Fibroblast of the aortic adventitia (primary cell): Measurements from ENCODE around the gene RSBN1. TPM values are rescaled to one million over a fixed set of nuclear protein-coding genes. Genes with fewer than 3 reads are reported as not detected.

Experiments
- DNase-seq: peaks from one replicate; pipeline ENCODE4 v3.0.0-alpha.2; 2010; ENCODE audit warnings: low read depth
- H3K4me3 ChIP-seq: 2 replicates; pipeline ENCODE4 v1.5.1; 2011; ENCODE audit warnings: low read depth, mild to moderate bottlenecking, control low read depth, low read length, moderate library complexity
- total RNA-seq: library from RNA; depleted of rRNA; stranded (reverse); fragments of >200 nt; gene quantifications from 2 replicates; pipeline ENCODE4 v1.2.3, GENCODE V29; 2012; ENCODE audit warnings: low replicate concordance
- TF ChIP-seq, protein P1 (sequence below): IDR thresholded peaks from 2 replicates; pipeline ENCODE4 v1.5.1; 2011; ENCODE audit warnings: mild to moderate bottlenecking, low read length, control low read depth, inconsistent platforms; ENCODE audit not compliant: insufficient read depth

RSBN1 gene
- 9.2 and 23.7 TPM in 2 replicates for total RNA-seq

- peak within 1 kb of the TSS; percentile 93 for H3K4me3 ChIP-seq
- TF ChIP-seq, protein P1, sequence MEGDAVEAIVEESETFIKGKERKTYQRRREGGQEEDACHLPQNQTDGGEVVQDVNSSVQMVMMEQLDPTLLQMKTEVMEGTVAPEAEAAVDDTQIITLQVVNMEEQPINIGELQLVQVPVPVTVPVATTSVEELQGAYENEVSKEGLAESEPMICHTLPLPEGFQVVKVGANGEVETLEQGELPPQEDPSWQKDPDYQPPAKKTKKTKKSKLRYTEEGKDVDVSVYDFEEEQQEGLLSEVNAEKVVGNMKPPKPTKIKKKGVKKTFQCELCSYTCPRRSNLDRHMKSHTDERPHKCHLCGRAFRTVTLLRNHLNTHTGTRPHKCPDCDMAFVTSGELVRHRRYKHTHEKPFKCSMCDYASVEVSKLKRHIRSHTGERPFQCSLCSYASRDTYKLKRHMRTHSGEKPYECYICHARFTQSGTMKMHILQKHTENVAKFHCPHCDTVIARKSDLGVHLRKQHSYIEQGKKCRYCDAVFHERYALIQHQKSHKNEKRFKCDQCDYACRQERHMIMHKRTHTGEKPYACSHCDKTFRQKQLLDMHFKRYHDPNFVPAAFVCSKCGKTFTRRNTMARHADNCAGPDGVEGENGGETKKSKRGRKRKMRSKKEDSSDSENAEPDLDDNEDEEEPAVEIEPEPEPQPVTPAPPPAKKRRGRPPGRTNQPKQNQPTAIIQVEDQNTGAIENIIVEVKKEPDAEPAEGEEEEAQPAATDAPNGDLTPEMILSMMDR = peak; percentile 24
- peak; percentile 99 for DNase-seq
These were observed at the start of gene RSBN1 for GRCh38 chr1:113811888-113812660. RSBN1 (minus strand) TSS chr1:113812476; CDS start chr1:113812412, 64 bp downstream.

GRCh38 chr1:113861641-113862040 lies 49.4 kb upstream of the RSBN1 start:
- DNase-seq = no peak
- TF ChIP-seq, protein P1 = no peak
- H3K4me3 ChIP-seq = no peak overlapping the region

DNA sequence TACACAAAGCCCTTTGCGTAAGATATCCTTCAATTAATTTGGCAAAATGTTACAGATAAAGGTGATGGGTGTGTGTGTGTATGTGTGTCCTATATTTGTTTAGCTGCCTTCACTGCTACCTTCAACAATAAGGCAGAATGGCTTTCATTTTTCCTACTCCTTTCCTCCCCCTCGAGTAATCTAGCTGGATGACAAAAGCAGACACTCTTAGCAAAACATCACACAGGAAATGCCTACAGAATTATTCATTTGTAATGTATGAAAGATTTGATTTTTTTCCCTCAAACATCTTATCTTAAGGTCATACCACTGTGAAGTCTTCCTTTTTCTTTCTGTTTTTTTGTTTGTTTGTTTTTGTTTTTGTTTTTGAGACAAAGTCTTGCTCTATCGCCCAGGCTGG lies 48.6 kb upstream of the RSBN1 start:
- H3K4me3 ChIP-seq = no peak overlapping the region
- TF ChIP-seq, protein P1 = no peak
- peak; percentile 79 for DNase-seq

- DNase-seq = peak; percentile 28
- H3K4me3 ChIP-seq = peak overlapping the region; percentile 20
- TF ChIP-seq, protein P1 = no peak
These were observed 47.4 kb upstream of the RSBN1 start for GRCh38 chr1:113859478-113860175.

DNA sequence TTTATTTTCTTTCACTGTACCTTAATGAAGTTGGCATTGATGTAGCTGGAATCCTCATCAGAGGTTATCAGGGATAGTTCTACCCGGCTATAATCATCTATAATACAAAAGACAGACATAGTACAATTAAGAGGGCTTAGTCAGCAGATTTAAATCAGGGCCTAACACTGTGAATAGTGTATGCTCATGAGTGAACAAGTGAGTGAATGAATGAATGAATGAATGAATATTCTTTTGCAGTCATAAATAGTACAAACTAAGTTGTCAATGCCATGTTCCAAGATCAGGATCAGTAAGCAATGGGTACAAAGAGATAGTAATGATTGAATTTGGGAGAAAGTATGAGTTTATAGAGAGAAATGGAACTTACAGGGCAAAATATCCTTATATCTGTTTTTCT lies 46.7 kb upstream of the RSBN1 start:
- DNase-seq = no peak
- TF ChIP-seq, protein P1 = no peak
- H3K4me3 ChIP-seq = no peak overlapping the region

DNA sequence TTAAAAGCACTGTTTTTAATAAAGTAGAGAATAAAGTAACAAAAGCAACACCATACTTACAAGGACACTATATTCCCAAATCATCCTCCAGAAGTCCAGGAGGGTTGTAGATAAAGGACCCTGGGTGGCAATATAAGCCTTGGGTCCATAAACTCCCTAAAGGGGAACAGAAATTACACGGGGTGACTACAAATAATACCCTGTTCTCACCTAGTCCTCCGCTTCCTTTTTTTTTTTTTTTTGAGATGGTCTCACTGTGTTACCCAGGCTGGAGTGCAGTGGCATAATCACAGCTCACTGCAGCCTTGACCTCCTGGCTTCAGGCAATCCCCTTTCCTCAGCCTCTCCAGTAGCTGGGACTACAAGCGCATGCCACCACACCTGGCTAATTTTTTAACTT lies 46.1 kb upstream of the RSBN1 start:
- no peak overlapping the region for H3K4me3 ChIP-seq
- no peak for DNase-seq
- TF ChIP-seq, protein P1 = no peak
